Measurements from ENCODE around the gene NAALADL2.

GRCh38 chr3:175107995-175108394, 248.9 kb downstream of the NAALADL2 start:
- TF ChIP-seq CTCF (IDR thresholded peaks at IDR 0.05) = no peak
- TF ChIP-seq EZH2 (IDR thresholded peaks at IDR 0.05; ENCODE audit: borderline replicate concordance, insufficient read depth, low read depth, low read length, poor library complexity, severe bottlenecking) = no peak

Data from B cell (primary cell).